HG03378 (cell line): ENCODE results near the gene FMN2.

Source experiments
- ATAC-seq: cut with Tn5 transposase; IDR thresholded peaks from one replicate; pipeline ENCODE4 v1.9.1; 2021; ENCODE audit warnings: mild to moderate bottlenecking, moderate library complexity; ENCODE audit not compliant: unreplicated experiment

Gene FMN2

DNA sequence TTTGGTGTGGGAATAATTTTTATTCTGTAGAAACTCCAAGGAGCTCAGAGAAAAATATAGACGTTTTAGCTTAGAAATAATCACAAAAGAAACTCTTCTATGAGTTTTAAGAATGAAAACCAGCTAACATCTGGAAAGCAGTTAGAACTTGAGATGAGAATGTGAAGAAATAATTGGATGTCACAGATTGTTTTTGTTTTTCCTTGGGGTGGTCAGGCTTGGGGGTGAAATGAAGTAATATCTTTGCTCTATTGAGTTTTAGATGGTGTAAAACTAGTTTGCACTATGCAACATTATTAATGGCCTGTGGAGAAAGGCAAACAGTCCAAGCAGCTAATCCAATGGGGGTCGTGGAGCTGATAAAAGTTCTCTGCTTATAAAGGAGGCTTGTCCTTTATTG lies 101.2 kb downstream of the FMN2 start:
- no peak for ATAC-seq

DNA sequence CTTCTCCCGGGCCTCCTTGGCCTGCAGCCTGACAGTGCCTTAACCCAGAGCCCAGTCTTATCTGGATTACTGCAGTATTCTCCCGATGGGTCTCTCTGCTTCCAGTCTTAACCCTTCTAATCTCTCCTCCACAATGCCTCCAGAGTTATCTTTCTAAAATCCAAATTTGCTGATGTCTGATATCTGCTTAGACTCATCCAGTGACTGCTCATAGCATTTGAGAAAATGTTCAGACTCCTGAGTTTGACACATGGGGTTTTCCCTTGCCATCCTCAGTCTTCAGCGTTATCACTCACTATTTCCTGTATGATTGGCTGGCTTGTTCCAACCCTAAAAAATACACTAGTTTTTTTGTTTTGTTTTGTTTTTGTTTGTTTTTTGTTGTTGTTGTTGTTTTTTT lies 102.0 kb downstream of the FMN2 start:
- ATAC-seq: no peak

DNA sequence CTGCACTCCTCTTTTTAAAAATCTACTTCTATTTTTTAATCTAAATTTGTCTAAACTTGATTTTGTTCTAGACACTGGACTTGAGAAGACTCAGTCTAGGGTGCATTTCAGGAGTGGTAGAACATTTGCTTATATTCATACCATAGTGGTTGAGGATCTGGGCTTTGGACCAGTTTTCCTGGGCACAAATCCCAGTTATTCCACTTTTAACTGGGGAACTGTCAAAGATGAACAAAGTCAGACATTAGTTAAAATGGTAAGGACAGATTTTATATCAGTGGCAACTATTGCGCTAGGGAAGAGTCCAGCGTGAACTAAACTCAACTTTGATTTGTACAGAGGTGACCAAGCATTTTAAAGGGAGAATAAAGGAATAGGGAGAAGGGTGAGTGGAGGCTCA lies 102.4 kb downstream of the FMN2 start:
- no peak for ATAC-seq

GRCh38 chr1:240198376-240198775 lies 106.7 kb downstream of the FMN2 start:
- ATAC-seq: no peak

GRCh38 chr1:240199758-240200645 lies 108.3 kb downstream of the FMN2 start:
- no peak for ATAC-seq

DNA sequence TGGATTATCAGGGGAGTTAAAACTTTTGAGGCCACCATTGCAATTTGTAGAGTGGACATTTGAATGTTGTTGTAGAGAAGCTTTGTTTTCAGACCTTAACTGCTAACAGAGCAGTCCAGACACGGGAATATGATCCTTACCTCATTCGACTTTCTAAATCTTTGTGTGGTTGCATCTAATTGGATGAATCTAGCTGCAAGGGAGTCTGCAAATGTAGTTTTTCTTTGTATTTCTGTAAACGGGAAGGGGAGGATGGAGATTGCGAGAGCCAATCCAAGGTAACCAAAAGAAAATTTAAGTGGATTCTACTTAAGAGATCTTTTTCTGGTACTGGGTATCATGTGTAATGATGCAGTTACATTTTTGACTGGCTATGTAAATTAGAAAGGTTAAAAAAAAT lies 110.2 kb downstream of the FMN2 start:
- ATAC-seq: no peak

DNA sequence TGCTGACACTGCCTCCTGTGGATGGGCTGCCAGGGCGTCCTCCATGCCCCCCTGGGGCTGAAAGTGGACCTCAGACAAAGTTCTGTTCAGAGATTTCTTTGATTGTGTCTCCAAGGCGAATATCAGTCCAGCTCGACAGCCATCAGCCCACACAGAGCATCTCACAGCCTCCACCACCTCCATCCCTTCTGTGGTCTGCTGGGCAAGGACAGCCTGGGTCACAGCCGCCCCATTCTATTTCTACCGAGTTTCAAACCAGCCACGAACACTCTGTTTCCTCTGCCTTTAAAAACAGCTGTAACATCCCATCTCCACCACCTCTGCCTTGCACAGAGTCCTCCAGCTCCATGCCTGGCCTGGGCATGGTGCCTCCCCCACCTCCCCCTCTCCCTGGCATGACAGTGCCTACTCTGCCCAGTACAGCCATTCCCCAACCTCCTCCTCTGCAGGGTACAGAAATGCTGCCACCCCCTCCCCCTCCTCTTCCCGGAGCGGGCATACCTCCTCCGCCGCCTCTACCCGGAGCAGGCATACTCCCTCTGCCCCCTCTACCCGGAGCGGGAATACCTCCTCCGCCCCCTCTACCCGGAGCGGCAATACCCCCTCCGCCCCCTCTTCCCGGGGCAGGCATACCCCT lies 115.5 kb downstream of the FMN2 start:
- no peak for ATAC-seq

- ATAC-seq: no peak
Observed at GRCh38 chr1:240210026-240210425, 118.3 kb downstream of the FMN2 start.

DNA sequence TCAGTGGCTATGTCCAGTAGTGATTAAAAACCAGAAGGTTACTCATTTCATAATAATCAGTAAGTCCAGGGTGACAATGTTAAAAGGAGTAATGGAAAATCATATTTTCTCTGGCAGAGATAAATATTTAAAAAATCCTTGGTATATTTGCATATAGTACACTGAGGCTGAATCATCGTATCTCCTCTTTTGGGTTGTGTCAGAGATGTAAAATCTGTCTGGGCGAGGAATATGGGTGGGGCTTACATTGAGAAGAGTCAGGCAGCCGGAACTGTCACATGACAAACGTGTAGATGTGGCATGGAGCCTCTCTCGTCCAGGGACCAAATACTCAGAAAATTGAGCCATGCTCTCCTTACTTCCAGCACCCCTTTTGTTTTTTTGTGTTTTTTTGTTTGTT lies 120.9 kb downstream of the FMN2 start:
- ATAC-seq: no peak

DNA sequence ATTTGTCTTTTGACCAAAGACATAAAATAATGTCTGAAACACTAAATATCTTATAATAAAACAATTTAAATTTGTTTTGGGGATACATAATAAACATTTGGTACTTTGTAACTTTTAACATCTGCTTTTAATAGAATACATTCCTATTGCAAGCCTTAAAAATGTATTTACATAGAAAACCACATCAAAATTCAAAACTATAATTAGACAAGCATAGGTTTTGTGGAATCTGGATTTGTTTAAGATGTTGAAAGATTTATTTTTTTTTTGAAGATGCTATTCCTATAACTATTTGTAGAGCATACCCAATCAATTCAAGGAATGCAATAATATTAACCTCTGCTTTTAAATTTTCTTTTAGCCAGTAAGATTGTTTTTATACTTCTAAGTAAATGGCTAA lies 125.7 kb downstream of the FMN2 start:
- ATAC-seq: no peak

- ATAC-seq: no peak
Observed at GRCh38 chr1:240219104-240219503, 127.4 kb downstream of the FMN2 start.

GRCh38 chr1:240226102-240226501 lies 134.4 kb downstream of the FMN2 start:
- ATAC-seq: no peak

DNA sequence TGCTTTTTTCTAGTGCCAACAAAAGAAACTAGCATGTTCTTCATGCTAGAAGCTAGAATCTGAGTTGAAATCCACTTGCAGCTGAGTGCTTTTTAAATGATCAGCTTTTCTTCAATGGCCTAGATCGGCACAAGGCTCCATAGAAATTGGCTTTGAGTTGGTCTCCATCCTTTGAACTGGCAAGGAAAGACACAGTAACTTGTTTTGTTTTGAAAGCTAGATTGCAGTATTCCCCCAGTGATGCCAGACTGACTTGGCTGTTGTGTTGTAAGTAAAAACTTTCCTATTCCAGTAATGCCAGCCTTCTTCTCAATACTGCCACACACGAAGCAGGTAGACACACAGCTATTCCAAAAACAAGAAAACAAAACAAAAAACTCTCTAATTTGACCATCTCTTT lies 139.1 kb downstream of the FMN2 start:
- ATAC-seq: no peak

DNA sequence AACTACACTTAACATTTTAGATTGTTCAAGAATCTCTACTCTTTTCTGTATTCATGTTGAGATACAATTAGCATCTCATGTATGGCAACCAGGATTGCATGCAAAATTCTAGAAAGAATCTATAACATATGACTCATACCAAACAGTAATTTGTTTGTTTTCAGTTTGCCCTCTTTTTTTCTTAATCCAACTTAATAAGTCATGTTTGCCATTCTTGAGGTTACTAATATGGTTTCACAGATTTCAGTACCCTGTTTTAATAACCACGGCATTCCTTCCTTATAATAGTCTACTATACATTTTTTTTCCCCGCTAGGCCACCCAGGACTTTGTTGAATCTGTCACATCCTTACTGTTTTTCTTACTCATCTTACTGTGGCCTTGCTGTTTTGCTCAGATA lies 140.8 kb downstream of the FMN2 start:
- ATAC-seq: no peak

- ATAC-seq: no peak
Observed at GRCh38 chr1:240234485-240235210, 143.0 kb downstream of the FMN2 start.

DNA sequence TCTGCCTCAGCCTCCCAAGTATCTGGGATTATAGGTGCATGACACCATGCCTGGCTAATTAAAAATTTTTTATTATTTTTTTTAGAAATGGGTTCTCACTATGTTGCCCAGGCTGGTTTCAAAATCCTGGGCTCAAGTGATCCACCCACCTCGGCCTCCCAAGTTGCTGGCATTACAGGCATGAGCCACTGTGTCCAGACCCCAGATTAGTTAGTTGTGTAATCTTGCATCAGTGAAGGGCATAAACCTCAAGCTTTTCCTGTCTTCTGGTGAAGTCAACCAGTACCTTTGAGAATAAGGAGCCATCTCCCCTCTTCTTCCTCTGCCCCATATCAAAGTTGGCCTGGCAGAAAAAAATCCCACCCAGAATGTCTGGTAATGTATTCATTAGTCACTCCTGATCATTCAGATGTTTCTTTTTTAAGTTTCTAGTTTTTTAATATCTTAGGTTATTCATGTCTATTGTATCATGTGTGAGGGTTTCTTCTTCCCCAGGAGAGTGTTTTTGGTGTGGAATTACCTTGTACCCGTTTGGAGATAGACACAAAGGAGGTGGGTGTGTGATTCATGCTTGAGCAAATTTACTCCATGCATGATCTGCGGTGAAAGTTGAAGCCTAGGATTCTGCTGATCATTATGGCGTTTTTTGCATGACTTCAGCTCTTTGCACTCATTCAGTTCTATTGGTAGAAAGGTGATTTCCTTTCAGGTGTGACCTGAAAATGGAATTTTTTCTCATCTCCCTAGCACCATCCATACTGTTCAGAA lies 144.0 kb downstream of the FMN2 start:
- ATAC-seq: no peak

DNA sequence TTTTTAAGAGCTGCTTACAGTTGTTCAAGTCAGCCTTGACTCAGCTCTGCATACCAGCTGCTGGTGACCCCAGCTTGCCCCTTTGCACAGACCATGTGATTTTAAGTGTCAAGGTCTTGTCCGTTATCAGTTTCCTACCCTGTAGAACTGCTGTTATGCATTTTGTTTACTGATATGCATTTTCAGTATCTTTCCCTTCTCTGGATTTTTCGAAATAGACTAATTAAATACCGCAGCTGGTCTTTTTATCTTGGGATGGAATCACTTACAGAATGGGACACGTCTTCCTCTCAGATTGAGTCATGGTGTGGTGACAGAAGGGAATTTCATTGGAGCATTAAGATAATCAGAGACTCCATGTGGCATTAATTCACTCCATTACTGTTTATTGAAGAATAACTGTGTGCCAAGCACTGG lies 145.6 kb downstream of the FMN2 start:
- ATAC-seq: no peak

DNA sequence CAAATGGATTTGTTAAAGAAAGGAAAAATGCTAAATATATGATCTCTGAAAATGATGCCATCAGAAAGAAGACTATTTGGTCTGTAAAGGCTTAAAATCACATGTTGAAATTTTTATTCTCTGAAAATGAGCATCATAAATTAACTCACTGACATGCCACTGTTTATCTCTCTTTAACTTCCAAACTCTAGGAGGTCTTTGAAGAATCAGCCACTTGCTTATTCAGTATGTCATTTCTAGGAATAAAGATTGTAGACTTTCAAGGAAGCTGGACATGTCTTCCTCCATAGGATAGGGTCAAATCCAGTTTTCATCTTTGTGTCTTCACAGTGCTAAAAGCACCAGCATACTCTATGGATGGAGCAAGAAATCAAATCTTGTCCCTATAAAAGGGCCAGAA lies 147.6 kb downstream of the FMN2 start:
- no peak for ATAC-seq

DNA sequence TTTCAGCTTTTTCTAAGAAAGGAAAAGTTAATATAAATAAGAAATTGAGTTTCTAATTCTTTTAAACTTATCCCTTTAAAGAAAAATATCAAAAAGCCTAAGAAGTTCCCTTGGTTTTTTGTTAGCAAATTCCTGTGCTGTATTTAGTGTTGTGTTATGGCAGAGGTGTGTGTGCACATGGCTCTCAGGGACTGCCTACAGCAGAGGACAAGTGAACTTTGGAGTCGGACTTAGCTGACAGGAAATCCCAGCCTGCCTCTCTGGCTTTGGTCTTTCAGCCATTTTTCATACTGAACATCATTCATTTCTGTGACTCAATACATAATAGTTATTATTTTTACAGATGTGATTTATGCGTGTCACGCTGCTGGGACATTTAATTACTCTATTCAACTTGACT lies 149.6 kb downstream of the FMN2 start:
- no peak for ATAC-seq

DNA sequence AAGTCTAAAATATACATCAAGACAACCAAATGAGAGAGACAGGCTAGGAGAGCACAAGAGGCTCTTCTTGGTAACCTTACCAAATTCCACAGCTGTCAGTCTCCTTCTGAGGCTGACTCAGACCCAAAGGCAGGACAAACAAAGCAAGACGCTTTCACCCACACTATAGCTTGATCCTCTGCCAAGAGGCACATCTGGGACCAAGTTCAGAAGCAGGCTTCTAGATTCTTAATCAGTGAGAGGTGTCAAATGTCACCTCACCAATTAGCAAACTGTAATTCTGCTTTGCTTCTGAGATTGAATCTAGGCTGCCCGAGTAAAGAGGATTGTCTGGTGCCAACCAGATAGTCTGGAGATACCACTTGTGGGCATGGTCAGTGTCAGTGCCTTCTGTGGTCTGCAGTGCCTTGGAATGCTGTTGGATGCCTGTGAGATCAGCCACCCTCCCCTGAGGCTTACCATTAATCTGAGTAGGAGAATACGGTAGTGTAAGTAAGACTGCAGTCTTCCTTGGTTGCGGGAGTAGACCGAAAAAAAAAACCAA lies 151.0 kb downstream of the FMN2 start:
- ATAC-seq: no peak
